ENCODE results near the gene DIAPH2. TPM values are rescaled to one million over a fixed set of nuclear protein-coding genes. Genes with fewer than 3 reads are reported as not detected.

The DIAPH2 gene
- total and polyA plus RNA-seq, 9 of the 15 experiments (the other 6 are each of a cell fraction or from before 2014, with no cell fraction given): 0.01 to 0.18 (median 0.07) TPM; not detected in 1

DNA sequence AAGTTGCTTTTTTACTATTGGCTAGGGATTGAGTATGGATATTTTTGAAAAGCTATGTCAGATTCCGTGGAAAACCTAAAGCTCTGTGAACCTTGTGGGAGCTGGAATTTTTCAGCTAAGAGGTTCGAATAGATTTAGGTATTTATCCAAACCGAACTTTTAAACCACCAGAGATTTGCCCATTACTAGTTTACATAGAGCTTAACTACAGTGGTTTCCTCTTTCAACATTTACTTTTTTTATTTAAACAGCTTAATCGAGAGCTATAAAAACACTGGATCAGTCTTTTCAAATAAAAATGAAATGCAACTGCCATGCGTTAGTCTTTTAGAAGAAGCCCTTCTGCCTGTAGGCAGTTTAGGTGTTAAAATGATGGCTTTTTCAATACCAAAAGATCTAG, 576.0 kb downstream of the DIAPH2 start (continued):
- TF ChIP-seq, protein P1, sequence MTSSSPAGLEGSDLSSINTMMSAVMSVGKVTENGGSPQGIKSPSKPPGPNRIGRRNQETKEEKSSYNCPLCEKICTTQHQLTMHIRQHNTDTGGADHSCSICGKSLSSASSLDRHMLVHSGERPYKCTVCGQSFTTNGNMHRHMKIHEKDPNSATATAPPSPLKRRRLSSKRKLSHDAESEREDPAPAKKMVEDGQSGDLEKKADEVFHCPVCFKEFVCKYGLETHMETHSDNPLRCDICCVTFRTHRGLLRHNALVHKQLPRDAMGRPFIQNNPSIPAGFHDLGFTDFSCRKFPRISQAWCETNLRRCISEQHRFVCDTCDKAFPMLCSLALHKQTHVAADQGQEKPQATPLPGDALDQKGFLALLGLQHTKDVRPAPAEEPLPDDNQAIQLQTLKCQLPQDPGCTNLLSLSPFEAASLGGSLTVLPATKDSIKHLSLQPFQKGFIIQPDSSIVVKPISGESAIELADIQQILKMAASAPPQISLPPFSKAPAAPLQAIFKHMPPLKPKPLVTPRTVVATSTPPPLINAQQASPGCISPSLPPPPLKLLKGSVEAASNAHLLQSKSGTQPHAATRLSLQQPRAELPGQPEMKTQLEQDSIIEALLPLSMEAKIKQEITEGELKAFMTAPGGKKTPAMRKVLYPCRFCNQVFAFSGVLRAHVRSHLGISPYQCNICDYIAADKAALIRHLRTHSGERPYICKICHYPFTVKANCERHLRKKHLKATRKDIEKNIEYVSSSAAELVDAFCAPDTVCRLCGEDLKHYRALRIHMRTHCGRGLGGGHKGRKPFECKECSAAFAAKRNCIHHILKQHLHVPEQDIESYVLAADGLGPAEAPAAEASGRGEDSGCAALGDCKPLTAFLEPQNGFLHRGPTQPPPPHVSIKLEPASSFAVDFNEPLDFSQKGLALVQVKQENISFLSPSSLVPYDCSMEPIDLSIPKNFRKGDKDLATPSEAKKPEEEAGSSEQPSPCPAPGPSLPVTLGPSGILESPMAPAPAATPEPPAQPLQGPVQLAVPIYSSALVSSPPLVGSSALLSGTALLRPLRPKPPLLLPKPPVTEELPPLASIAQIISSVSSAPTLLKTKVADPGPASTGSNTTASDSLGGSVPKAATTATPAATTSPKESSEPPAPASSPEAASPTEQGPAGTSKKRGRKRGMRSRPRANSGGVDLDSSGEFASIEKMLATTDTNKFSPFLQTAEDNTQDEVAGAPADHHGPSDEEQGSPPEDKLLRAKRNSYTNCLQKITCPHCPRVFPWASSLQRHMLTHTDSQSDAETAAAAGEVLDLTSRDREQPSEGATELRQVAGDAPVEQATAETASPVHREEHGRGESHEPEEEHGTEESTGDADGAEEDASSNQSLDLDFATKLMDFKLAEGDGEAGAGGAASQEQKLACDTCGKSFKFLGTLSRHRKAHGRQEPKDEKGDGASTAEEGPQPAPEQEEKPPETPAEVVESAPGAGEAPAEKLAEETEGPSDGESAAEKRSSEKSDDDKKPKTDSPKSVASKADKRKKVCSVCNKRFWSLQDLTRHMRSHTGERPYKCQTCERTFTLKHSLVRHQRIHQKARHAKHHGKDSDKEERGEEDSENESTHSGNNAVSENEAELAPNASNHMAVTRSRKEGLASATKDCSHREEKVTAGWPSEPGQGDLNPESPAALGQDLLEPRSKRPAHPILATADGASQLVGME (CRISPR knock-in tag; IDR thresholded peaks at IDR 0.05): no peak
- no peak for TF ChIP-seq FOXA3 (CRISPR knock-in tag; conservative IDR thresholded peaks at IDR 0.05 in 1 of 2, IDR thresholded peaks at IDR 0.05 in 1 of 2)

DNA sequence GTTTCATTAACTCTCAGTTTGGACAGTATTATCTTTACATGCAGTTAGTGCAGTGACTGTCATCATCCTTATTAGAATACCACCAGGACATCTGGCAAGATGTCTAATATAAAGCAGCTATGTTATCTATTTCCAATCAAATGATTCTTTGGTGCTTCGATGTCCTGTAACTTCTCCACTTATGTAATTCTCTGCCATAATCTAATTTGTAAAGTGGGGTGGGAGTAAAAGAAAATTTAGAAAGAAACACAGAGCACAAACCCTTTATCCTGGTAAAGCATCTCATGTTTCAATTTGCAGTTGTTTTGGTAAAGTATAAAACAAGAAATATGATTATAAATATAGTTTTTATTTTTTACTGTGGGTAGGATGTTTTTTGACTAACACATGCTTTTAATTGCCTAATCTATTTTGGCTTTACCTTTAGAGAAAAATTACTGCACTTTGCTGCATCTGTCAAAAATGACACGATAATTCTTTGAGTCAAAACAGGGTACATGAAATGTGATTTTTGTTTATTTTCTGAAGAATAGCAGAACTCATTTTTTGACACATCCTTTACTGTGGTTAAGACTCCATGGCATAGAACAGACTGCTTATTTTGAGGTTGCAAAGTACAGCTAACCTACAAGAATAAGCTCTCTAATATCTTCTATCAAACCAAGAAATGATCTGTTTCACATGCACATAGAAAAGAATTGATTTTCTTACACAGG, 581.9 kb downstream of the DIAPH2 start:
- Histone ChIP-seq H3K36me3 (ENCODE audit: control insufficient read depth, insufficient read depth, low read length) (no peaks in the 10 kb centered on the region), H3K79me2 (ENCODE audit: control insufficient read depth, insufficient read depth, low read length) (no peaks in the 10 kb centered on the region), H3K4me2 (ENCODE audit: insufficient read depth, low read length) (no peak overlapping the region), H3K4me1 (replicated peaks in 1 of 2; ENCODE audit: control insufficient read depth in 2 of 2, insufficient read depth in 2 of 2, low read length in 2 of 2) (no peaks in the 10 kb centered on the region), H4K20me1 (replicated peaks; ENCODE audit: control insufficient read depth, insufficient read depth, low read length) (no peaks in the 10 kb centered on the region), H2AFZ (ENCODE audit: low read depth, low read length) (no peak overlapping the region), H3K9me3 (replicated peaks; ENCODE audit: control insufficient read depth, insufficient read depth, low read depth, low read length) (no peaks in the 10 kb centered on the region), H3K9ac (ENCODE audit: insufficient read depth in 1 of 2, low read depth in 2 of 2, low read length in 2 of 2) (no peak overlapping the region), H3K27ac (ENCODE audit: extremely low read depth, low read depth, low read length) (no peak overlapping the region), H3K27me3 (ENCODE audit: control insufficient read depth in 2 of 2, insufficient read depth in 2 of 2, low read length in 2 of 2) (no peaks in the 10 kb centered on the region), H3K4me3 (no peak overlapping the region), H3K9me1 (ENCODE audit: control insufficient read depth, insufficient read depth, low read length) (no peaks in the 10 kb centered on the region)
- DNase-seq (ENCODE audit: extremely low read depth in 1 of 4, low spot score in 3 of 4): no peak
- TF ChIP-seq ZNF140 (CRISPR knock-in tag; IDR thresholded peaks at IDR 0.05): no peak
- BruUV-seq (replicated peaks): no TSS peak
- no peak for FAIRE-seq
- 0% methylated on average over 2 of the region's 2 CpGs for WGBS (ENCODE audit: insufficient coverage, low coverage, missing lambda C conversion rate)
- ChIA-PET POLR2A (no interaction called here), CTCF (ENCODE audit: low intra/inter-chr PET ratio) (no interaction called here)
- no peak for ATAC-seq
- intact Hi-C loops (cut with micrococcal nuclease) (no loop called here), in situ Hi-C loops (cut with MboI) (no loop called here)
